Endothelial cell of umbilical vein (primary cell): ENCODE measurements around the gene KAT2B. TPM values are rescaled to one million over a fixed set of nuclear protein-coding genes. Genes with fewer than 3 reads are reported as not detected.
A peak's percentile ranks its signal among the peaks of the same experiment; 100 is the strongest.

ENCODE experiments used
- BruUV-seq: library from RNA; stranded (reverse); fragments of 400-500 nt; replicated peaks from 2 replicates; lab custom pipeline; 2021; lab: Mats Ljungman, UMichigan
- CTCF ChIA-PET: fragments of 300-600, 350-600 bp; sonication (Branson Sonifier 250); formaldehyde crosslinking; loops from one replicate; lab custom pipeline; 2021; ENCODE audit warnings: antibody characterized with exemption, inconsistent platforms; lab: Charles Lee
- POLR2A ChIA-PET: fragments of 300-600, 350-600 bp; sonication (Branson Sonifier 250); formaldehyde crosslinking; loops from one replicate; lab custom pipeline; 2021; ENCODE audit warnings: antibody characterized with exemption, inconsistent platforms; lab: Charles Lee
- DNase-seq: peaks from one replicate; pipeline ENCODE4 v3.0.0-alpha.2; 2011; ENCODE audit warnings: low read depth, low spot score
- FAIRE-seq: peaks from 2 replicates; lab custom pipeline; 2011; peaks lifted over from hg19 to GRCh38; lab: Jason Lieb, UNC
- H2AFZ ChIP-seq: 2 replicates; pipeline ENCODE4 v1.6.0; 2012; ENCODE audit warnings: low read depth, low read length, control low read depth, inconsistent platforms
- H3K27ac ChIP-seq: 2 replicates; pipeline ENCODE4 v1.5.1; 2011; ENCODE audit warnings: low read depth, mild to moderate bottlenecking, control low read depth, low read length, moderate library complexity; ENCODE audit not compliant: insufficient read depth
- H3K27me3 ChIP-seq, 2 experiments: 2 replicates each; pipeline versions ENCODE4 v1.6.0 to v1.6.1; 2011; ENCODE audit warnings: low read length in 2 of 2, mixed read lengths in 1 of 2; ENCODE audit not compliant: control insufficient read depth in 2 of 2, insufficient read depth in 2 of 2
- H3K36me3 ChIP-seq, 2 experiments: 2 replicates in 1 of 2; 3 replicates in 1 of 2; pipeline ENCODE4 v1.5.1; 2011; ENCODE audit warnings: low read length in 2 of 2, mild to moderate bottlenecking in 1 of 2, moderate library complexity in 1 of 2; ENCODE audit not compliant: control insufficient read depth in 2 of 2, insufficient read depth in 2 of 2; ENCODE audit errors: extremely low read depth in 1 of 2
- H3K4me1 ChIP-seq: 3 replicates; pipeline ENCODE4 v1.5.1; 2011; ENCODE audit warnings: mild to moderate bottlenecking, low read length; ENCODE audit not compliant: control insufficient read depth, insufficient read depth; ENCODE audit errors: extremely low read depth
- H3K4me2 ChIP-seq: 2 replicates; pipeline ENCODE4 v1.6.1; 2011; ENCODE audit warnings: low read length, control low read depth, mixed read lengths; ENCODE audit not compliant: insufficient read depth
- H3K4me3 ChIP-seq, 3 experiments: fragments of 200-600 bp in 1 of 3; sonication (generic), shearing (Covaris generic) in 1 of 3; replicated peaks in 1 of 3; 2 replicates each; pipeline ENCODE4 v1.5.1; 2011 to 2016; ENCODE audit warnings: control low read depth in 3 of 3, low read length in 3 of 3, mild to moderate bottlenecking in 2 of 3, inconsistent platforms in 1 of 3, low read depth in 1 of 3, moderate library complexity in 1 of 3; ENCODE audit not compliant: insufficient read depth in 1 of 3
- H3K79me2 ChIP-seq: 2 replicates; pipeline ENCODE4 v1.6.0; 2012; ENCODE audit warnings: low read length, inconsistent platforms; ENCODE audit not compliant: control insufficient read depth, insufficient read depth
- H3K9ac ChIP-seq: replicated peaks from 2 replicates; pipeline ENCODE3; 2011; ENCODE audit warnings: low read length, control low read depth; ENCODE audit not compliant: insufficient read depth; ENCODE audit errors: extremely low read depth
- H3K9me1 ChIP-seq: replicated peaks from 3 replicates; pipeline ENCODE4 v1.6.0; 2011; ENCODE audit warnings: mild to moderate bottlenecking, low read length; ENCODE audit not compliant: control insufficient read depth, insufficient read depth; ENCODE audit errors: extremely low read depth
- H3K9me3 ChIP-seq: replicated peaks from 2 replicates; pipeline ENCODE4 v1.5.1; 2012; ENCODE audit warnings: low read length, inconsistent platforms; ENCODE audit not compliant: control insufficient read depth, insufficient read depth
- H4K20me1 ChIP-seq: replicated peaks from 2 replicates; pipeline ENCODE3; 2011; ENCODE audit warnings: mild to moderate bottlenecking, low read length; ENCODE audit not compliant: control insufficient read depth, insufficient read depth; ENCODE audit errors: extremely low read depth
- CTCF ChIP-seq, 2 donors: IDR thresholded peaks; 1 replicate in 1 of 2; 2 replicates in 1 of 2; pipeline ENCODE4 v1.5.1; 2011; ENCODE audit warnings: low read length in 2 of 2, mild to moderate bottlenecking in 2 of 2, moderate library complexity in 2 of 2, control low read depth in 1 of 2, inconsistent platforms in 1 of 2, low read depth in 1 of 2; ENCODE audit not compliant: insufficient read depth in 1 of 2; ENCODE audit errors: extremely low read depth in 1 of 2
- EZH2 ChIP-seq: IDR thresholded peaks from 2 replicates; pipeline ENCODE4 v1.6.1; 2012; ENCODE audit warnings: borderline replicate concordance, low read depth, mild to moderate bottlenecking, moderate library complexity, low read length, inconsistent platforms; ENCODE audit not compliant: severe bottlenecking
- FOS ChIP-seq: IDR thresholded peaks from 2 replicates; pipeline ENCODE4 v1.6.1; 2011; ENCODE audit warnings: mild to moderate bottlenecking, low read length, moderate library complexity, borderline replicate concordance; ENCODE audit not compliant: insufficient read depth
- GATA2 ChIP-seq: IDR thresholded peaks from 2 replicates; pipeline ENCODE4 v1.7.0; 2011; ENCODE audit warnings: low read depth, mild to moderate bottlenecking, moderate library complexity, mixed read lengths, low read length; ENCODE audit not compliant: insufficient read length, insufficient read depth
- JUN ChIP-seq: IDR thresholded peaks from 2 replicates; pipeline ENCODE4 v1.6.1; 2011; ENCODE audit warnings: borderline replicate concordance, low read depth; ENCODE audit not compliant: insufficient read length, insufficient read depth
- MAX ChIP-seq: IDR thresholded peaks from 2 replicates; pipeline ENCODE4 v1.6.1; 2011; ENCODE audit not compliant: insufficient read depth, insufficient read length
- MYC ChIP-seq: IDR thresholded peaks from one replicate; pipeline ENCODE4 v1.6.1; 2011; ENCODE audit warnings: mild to moderate bottlenecking, low read depth, low read length
- POLR2A ChIP-seq: IDR thresholded peaks from 2 replicates; pipeline ENCODE4 v1.6.1; 2012; ENCODE audit warnings: low read depth, mild to moderate bottlenecking, control low read depth, low read length
- POLR2AphosphoS5 ChIP-seq: IDR thresholded peaks from 2 replicates; pipeline ENCODE4 v1.6.1; 2012; ENCODE audit warnings: low read depth, mild to moderate bottlenecking, control low read depth, low read length, moderate library complexity; ENCODE audit not compliant: insufficient read depth
- dilution Hi-C: fragments of 300-500 bp; cut with MboI; formaldehyde crosslinking; loops from one replicate; pipeline ENCODE4 v1.15.0; 2019; ENCODE audit warnings: low sequenced_read_pairs; ENCODE audit not compliant: extremely low pct_ligation_motif_present
- intact Hi-C: fragments of 100-400 bp; cut with micrococcal nuclease; formaldehyde crosslinking; loops from one replicate; pipeline ENCODE4 v1.10.0; 2022
- polyA plus RNA-seq, 4 experiments: library from polyadenylated mRNA; depleted of rRNA in 3 of 4; stranded (reverse) in 3 of 4; unstranded in 1 of 4; fragments of >200 nt; gene quantifications; 2 replicates each; pipeline versions ENCODE4 v1.2.1 to v1.2.3, GENCODE V29; 2011 to 2012; ENCODE audit warnings: missing spikeins in 1 of 4
- total RNA-seq: library from RNA; stranded (reverse); gene quantifications from 2 replicates; pipeline ENCODE4 v1.2.3, GENCODE V29; 2021

The KAT2B gene
- total and polyA plus RNA-seq, 2 donors (not counting 3 experiments of a cell fraction or from before 2014, with no cell fraction given), result 2.6 to 11.0 TPM

GRCh38 chr3:20125897-20126296, 85.7 kb downstream of the KAT2B start:
- FAIRE-seq (no peak), DNase-seq (no peak)
- intact Hi-C loops (no loop called here), dilution Hi-C loops (no loop called here)
- Histone ChIP-seq H3K4me1 (no peaks in the 10 kb centered on the region), H3K9ac (no peak overlapping the region), H3K4me2 (no peak overlapping the region), H3K9me3 (no peaks in the 10 kb centered on the region), H3K4me3 (no peak overlapping the region), H3K27me3 (no peaks in the 10 kb centered on the region), H3K79me2 (no peaks in the 10 kb centered on the region), H2AFZ (no peak overlapping the region), H3K9me1 (no peaks in the 10 kb centered on the region), H3K27ac (no peak overlapping the region), H4K20me1 (no peaks in the 10 kb centered on the region), H3K36me3 (no peaks in the 10 kb centered on the region)
- no peak for TF ChIP-seq CTCF (IDR thresholded peaks at IDR 0.05; ENCODE audit: extremely low read depth in 1 of 2, insufficient read depth in 1 of 2, low read depth in 1 of 2, low read length in 2 of 2)
- TF ChIP-seq FOS, result no peak
- TF ChIP-seq MAX, result no peak
- no peak for TF ChIP-seq POLR2A
- CTCF ChIA-PET, result no interaction called here
- POLR2A ChIA-PET, result no interaction called here
- no TSS peak for BruUV-seq

- Histone ChIP-seq H4K20me1 (no peaks in the 10 kb centered on the region), H3K27ac (no peak overlapping the region), H3K9me3 (no peaks in the 10 kb centered on the region), H3K27me3 (no peaks in the 10 kb centered on the region), H3K9me1 (no peaks in the 10 kb centered on the region), H3K4me3 (no peak overlapping the region), H3K79me2 (no peaks in the 10 kb centered on the region), H2AFZ (no peak overlapping the region), H3K4me1 (no peaks in the 10 kb centered on the region), H3K36me3 (no peaks in the 10 kb centered on the region), H3K4me2 (no peak overlapping the region), H3K9ac (no peak overlapping the region)
- dilution Hi-C loops, result no loop called here
- BruUV-seq, result no TSS peak
- FAIRE-seq, result peak; percentile 40
- TF ChIP-seq MYC (no peak), FOS (no peak), GATA2 (no peak), MAX (no peak), JUN (no peak), EZH2 (no peak), POLR2AphosphoS5 (no peak), CTCF (IDR thresholded peaks at IDR 0.05; ENCODE audit: extremely low read depth in 1 of 2, insufficient read depth in 1 of 2, low read depth in 1 of 2, low read length in 2 of 2) (no peak), POLR2A (no peak)
- DNase-seq, result no peak
- POLR2A ChIA-PET, result no interaction called here
- CTCF ChIA-PET, result no interaction called here
- intact Hi-C loops, result no loop called here
These were observed 88.1 kb downstream of the KAT2B start for GRCh38 chr3:20128358-20128757.
